ENCODE measurements around the gene ANKH. TPM values are rescaled to one million over a fixed set of nuclear protein-coding genes. Genes with fewer than 3 reads are reported as not detected.

Gene ANKH
- polyA plus RNA-seq, 3 donors, result 2.4 to 6.3 (median 3.1) TPM

DNA sequence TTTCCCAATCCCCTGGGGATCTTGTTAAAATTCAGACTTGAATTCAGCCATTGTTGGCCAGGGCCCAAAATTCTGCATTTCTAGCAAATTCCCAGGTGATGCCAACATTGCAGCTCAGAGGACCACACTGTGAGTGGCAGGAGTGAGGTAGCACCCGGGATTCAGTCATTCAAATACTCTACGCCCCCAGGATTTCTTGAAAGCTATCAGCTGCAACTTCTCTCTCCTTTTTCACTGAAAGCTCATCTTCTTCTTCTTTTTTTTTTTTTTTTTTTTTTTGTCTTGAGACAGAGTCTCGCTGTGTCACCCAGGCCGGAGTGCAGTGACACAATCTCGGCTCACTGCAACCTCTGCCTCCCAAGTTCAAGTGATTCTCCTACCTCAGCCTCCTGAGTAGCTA, 19.3 kb upstream of the ANKH start:
- peaks cover 5 to 8% (median 6%) of the 10 kb centered on the region in 3 donors for H3K27me3 Mint-ChIP-seq (ENCODE audit: low read depth in 3 of 3)
- no CpG with 5 or more reads among the region's 5 CpGs for WGBS (ENCODE audit: insufficient coverage)
- no peak overlapping the region for H3K4me3 ChIP-seq (replicated peaks in 1 of 3; ENCODE audit: low read depth in 2 of 3, low read length in 3 of 3)
- H3K4me2 ChIP-seq (replicated peaks; ENCODE audit: extremely low read depth, low read length, poor library complexity, severe bottlenecking), result no peak overlapping the region
- no peaks in the 10 kb centered on the region for H3K79me2 ChIP-seq (ENCODE audit: insufficient read depth, low read length)
- H3K27ac ChIP-seq (ENCODE audit: low read depth in 1 of 2, low read length in 2 of 2), result no peak overlapping the region
- DNase-seq, result no peak
- H3K9me3 Mint-ChIP-seq, result no peaks in the 10 kb centered on the region
- H3K27ac Mint-ChIP-seq, result no peak overlapping the region
- H3K9ac ChIP-seq (ENCODE audit: insufficient read depth, low read length, poor library complexity, severe bottlenecking), result no peak overlapping the region
- no peaks in the 10 kb centered on the region for H4K20me1 ChIP-seq (ENCODE audit: insufficient read depth, low read length)
- H2AFZ ChIP-seq (ENCODE audit: insufficient read depth, low read depth, low read length, poor library complexity, severe bottlenecking), result no peak overlapping the region
- H3K4me1 ChIP-seq (ENCODE audit: control insufficient read depth in 1 of 2, insufficient read depth in 2 of 2, low read length in 2 of 2), result no peaks in the 10 kb centered on the region
- no peaks in the 10 kb centered on the region for H3K9me3 ChIP-seq (replicated peaks in 1 of 2; ENCODE audit: control insufficient read depth in 1 of 2, insufficient read depth in 1 of 2, low read length in 2 of 2)
- H3K4me1 Mint-ChIP-seq, result peaks cover 5% of the 10 kb centered on the region
- H3K4me3 Mint-ChIP-seq, result no peak overlapping the region
- TF ChIP-seq, protein P1, sequence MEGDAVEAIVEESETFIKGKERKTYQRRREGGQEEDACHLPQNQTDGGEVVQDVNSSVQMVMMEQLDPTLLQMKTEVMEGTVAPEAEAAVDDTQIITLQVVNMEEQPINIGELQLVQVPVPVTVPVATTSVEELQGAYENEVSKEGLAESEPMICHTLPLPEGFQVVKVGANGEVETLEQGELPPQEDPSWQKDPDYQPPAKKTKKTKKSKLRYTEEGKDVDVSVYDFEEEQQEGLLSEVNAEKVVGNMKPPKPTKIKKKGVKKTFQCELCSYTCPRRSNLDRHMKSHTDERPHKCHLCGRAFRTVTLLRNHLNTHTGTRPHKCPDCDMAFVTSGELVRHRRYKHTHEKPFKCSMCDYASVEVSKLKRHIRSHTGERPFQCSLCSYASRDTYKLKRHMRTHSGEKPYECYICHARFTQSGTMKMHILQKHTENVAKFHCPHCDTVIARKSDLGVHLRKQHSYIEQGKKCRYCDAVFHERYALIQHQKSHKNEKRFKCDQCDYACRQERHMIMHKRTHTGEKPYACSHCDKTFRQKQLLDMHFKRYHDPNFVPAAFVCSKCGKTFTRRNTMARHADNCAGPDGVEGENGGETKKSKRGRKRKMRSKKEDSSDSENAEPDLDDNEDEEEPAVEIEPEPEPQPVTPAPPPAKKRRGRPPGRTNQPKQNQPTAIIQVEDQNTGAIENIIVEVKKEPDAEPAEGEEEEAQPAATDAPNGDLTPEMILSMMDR (IDR thresholded peaks at IDR 0.05), result no peak
- no peaks in the 10 kb centered on the region for H3K27me3 ChIP-seq (ENCODE audit: control insufficient read depth in 2 of 2, insufficient read depth in 2 of 2, low read length in 2 of 2)
- H3K36me3 Mint-ChIP-seq, result no peaks in the 10 kb centered on the region
- intact Hi-C loops (cut with micrococcal nuclease), result no loop called here
- H3K36me3 ChIP-seq (replicated peaks in 1 of 2; ENCODE audit: control insufficient read depth in 1 of 2, insufficient read depth in 2 of 2, low read length in 2 of 2), result no peaks in the 10 kb centered on the region

DNA sequence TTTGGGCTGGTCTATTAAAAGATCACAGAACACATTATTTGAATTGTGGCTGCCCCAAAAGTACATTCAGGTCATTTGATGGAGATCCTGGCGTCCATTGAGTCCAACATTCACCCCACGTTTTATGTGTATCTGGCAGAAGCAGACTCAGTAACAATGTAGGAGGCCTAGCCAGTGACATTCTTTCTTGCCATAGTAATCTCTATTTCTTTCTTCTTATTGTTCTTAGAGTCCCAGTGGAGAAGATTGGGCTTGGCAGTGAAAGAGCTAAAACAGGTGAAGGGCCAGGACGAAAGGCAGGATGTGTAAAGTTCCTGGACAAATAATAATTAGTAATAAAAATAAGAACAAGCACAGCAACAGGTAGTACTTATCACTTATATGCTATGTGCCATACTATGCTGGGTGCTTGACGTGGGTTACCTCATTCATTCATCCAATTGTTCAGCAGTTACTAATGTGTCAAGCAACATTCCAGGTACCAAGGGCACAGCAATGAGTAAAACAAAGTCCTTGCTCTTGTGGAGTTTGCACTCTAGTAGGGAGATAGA, 12.6 kb upstream of the ANKH start:
- Histone ChIP-seq H3K36me3 (replicated peaks in 1 of 2; ENCODE audit: control insufficient read depth in 1 of 2, insufficient read depth in 2 of 2, low read length in 2 of 2) (no peaks in the 10 kb centered on the region), H3K4me3 (replicated peaks in 1 of 3; ENCODE audit: low read depth in 2 of 3, low read length in 3 of 3) (no peak overlapping the region), H3K79me2 (ENCODE audit: insufficient read depth, low read length) (no peaks in the 10 kb centered on the region), H4K20me1 (ENCODE audit: insufficient read depth, low read length) (no peaks in the 10 kb centered on the region), H3K9ac (ENCODE audit: insufficient read depth, low read length, poor library complexity, severe bottlenecking) (no peak overlapping the region), H2AFZ (ENCODE audit: insufficient read depth, low read depth, low read length, poor library complexity, severe bottlenecking) (no peak overlapping the region), H3K27ac (ENCODE audit: low read depth in 1 of 2, low read length in 2 of 2) (no peak overlapping the region), H3K27me3 (ENCODE audit: control insufficient read depth in 2 of 2, insufficient read depth in 2 of 2, low read length in 2 of 2) (no peaks in the 10 kb centered on the region), H3K4me2 (replicated peaks; ENCODE audit: extremely low read depth, low read length, poor library complexity, severe bottlenecking) (no peak overlapping the region), H3K9me3 (replicated peaks in 1 of 2; ENCODE audit: control insufficient read depth in 1 of 2, insufficient read depth in 1 of 2, low read length in 2 of 2) (no peaks in the 10 kb centered on the region), H3K4me1 (ENCODE audit: control insufficient read depth in 1 of 2, insufficient read depth in 2 of 2, low read length in 2 of 2) (no peaks in the 10 kb centered on the region)
- 100% methylated on average over 1 of the region's 4 CpGs for WGBS (ENCODE audit: insufficient coverage)
- no peak overlapping the region for H3K27ac Mint-ChIP-seq
- TF ChIP-seq, protein P1 (IDR thresholded peaks at IDR 0.05), result no peak
- no peaks in the 10 kb centered on the region for H3K4me1 Mint-ChIP-seq
- peaks cover 2 to 5% (median 4%) of the 10 kb centered on the region in 3 donors for H3K27me3 Mint-ChIP-seq (ENCODE audit: low read depth in 3 of 3)
- no peaks in the 10 kb centered on the region for H3K36me3 Mint-ChIP-seq
- DNase-seq, result no peak
- H3K4me3 Mint-ChIP-seq, result no peak overlapping the region
- intact Hi-C loops (cut with micrococcal nuclease), result loop anchor here in 1 of 2 donors (5.0 kb wide), 1 partner anchor 43 kb away; no protein-coding TSS in a partner anchor
- H3K9me3 Mint-ChIP-seq, result peaks cover 0 to 5% (median 2%) of the 10 kb centered on the region in 7 donors
